DOHH2 (cell line): ENCODE measurements around the gene ZNF273.

Source experiments
- H3F3A ChIP-seq: fragments of 200-600 bp; sonication (generic), shearing (Covaris generic); 2 replicates; pipeline ENCODE4 v1.6.0; 2016; ENCODE audit warnings: antibody characterized with exemption, mild to moderate bottlenecking; ENCODE audit not compliant: control insufficient read depth, insufficient read depth
- H3K27ac ChIP-seq: fragments of 200-600 bp; sonication (generic); 2 replicates; pipeline ENCODE4 v1.5.1; 2014; ENCODE audit warnings: low read depth, mild to moderate bottlenecking, low read length, moderate library complexity
- H3K27me3 ChIP-seq: fragments of 200-600 bp; sonication (generic); 2 replicates; pipeline ENCODE4 v1.6.1; 2014; ENCODE audit warnings: mild to moderate bottlenecking, low read length, mixed read lengths; ENCODE audit not compliant: control insufficient read depth
- H3K36me3 ChIP-seq: fragments of 200-600 bp; sonication (generic); 2 replicates; pipeline ENCODE4 v1.6.1; 2014; ENCODE audit warnings: mild to moderate bottlenecking, low read length, moderate library complexity, mixed read lengths; ENCODE audit not compliant: control insufficient read depth
- H3K4me1 ChIP-seq: fragments of 200-600 bp; sonication (generic); 2 replicates; pipeline ENCODE4 v1.6.1; 2014; ENCODE audit warnings: mild to moderate bottlenecking, low read length, mixed read lengths; ENCODE audit not compliant: control insufficient read depth
- H3K4me2 ChIP-seq: fragments of 200-600 bp; sonication (generic); 2 replicates; pipeline ENCODE4 v1.6.0; 2014; ENCODE audit warnings: mild to moderate bottlenecking, low read length, moderate library complexity
- H3K4me3 ChIP-seq: fragments of 200-600 bp; sonication (generic); 2 replicates; pipeline ENCODE4 v1.5.1; 2014; ENCODE audit warnings: mild to moderate bottlenecking, low read length, mixed read lengths
- H3K79me2 ChIP-seq: fragments of 200-600 bp; sonication (generic); 2 replicates; pipeline ENCODE4 v1.6.1; 2014; ENCODE audit warnings: mild to moderate bottlenecking, low read length, mixed read lengths; ENCODE audit not compliant: control insufficient read depth
- H3K9me2 ChIP-seq: fragments of 200-600 bp; sonication (generic); replicated peaks from 2 replicates; pipeline ENCODE4 v1.6.1; 2014; ENCODE audit warnings: mild to moderate bottlenecking, low read length, mixed read lengths; ENCODE audit not compliant: control insufficient read depth
- H3K9me3 ChIP-seq: fragments of 200-600 bp; sonication (generic); 2 replicates; pipeline ENCODE4 v1.6.1; 2014; ENCODE audit warnings: antibody characterized with exemption, low read length, mixed read lengths; ENCODE audit not compliant: control insufficient read depth, insufficient read depth
- H4K20me1 ChIP-seq: fragments of 200-600 bp; sonication (generic); 2 replicates; pipeline ENCODE4 v1.6.0; 2014; ENCODE audit warnings: low read depth, mild to moderate bottlenecking, antibody characterized with exemption, low read length, moderate library complexity; ENCODE audit not compliant: control insufficient read depth, insufficient read depth
- CTCF ChIP-seq: fragments of 200-600 bp; sonication (generic); IDR thresholded peaks from one replicate; pipeline ENCODE4 v1.5.1; 2014; ENCODE audit warnings: antibody characterized with exemption, mild to moderate bottlenecking, low read depth, low read length; ENCODE audit not compliant: poor library complexity, severe bottlenecking
- EZH2phosphoT487 ChIP-seq: fragments of 200-600 bp; sonication (generic); IDR thresholded peaks from 2 replicates; pipeline ENCODE4 v1.6.1; 2017; ENCODE audit warnings: borderline replicate concordance, mild to moderate bottlenecking, antibody characterized with exemption, low read length, moderate library complexity, mixed read lengths

ZNF273 gene

GRCh38 chr7:64874562-64875250, 28.4 kb upstream of the ZNF273 start:
- no peak overlapping the region for H3K27ac ChIP-seq
- no peaks in the 10 kb centered on the region for H3K9me2 ChIP-seq
- TF ChIP-seq CTCF (no peak), EZH2phosphoT487 (no peak)
- H3F3A ChIP-seq: no peaks in the 10 kb centered on the region
- H3K4me2 ChIP-seq: no peak overlapping the region
- H3K79me2 ChIP-seq: no peaks in the 10 kb centered on the region
- no peaks in the 10 kb centered on the region for H4K20me1 ChIP-seq
- no peak overlapping the region for H3K4me3 ChIP-seq
- no peaks in the 10 kb centered on the region for H3K36me3 ChIP-seq
- H3K9me3 ChIP-seq: peaks cover 33% of the 10 kb centered on the region; the same call in 1 of the 2 replicates
- no peaks in the 10 kb centered on the region for H3K4me1 ChIP-seq
- H3K27me3 ChIP-seq: no peaks in the 10 kb centered on the region

- no peak overlapping the region for H3K4me2 ChIP-seq
- TF ChIP-seq EZH2phosphoT487 (no peak), CTCF (no peak)
- H3F3A ChIP-seq: no peaks in the 10 kb centered on the region
- no peak overlapping the region for H3K27ac ChIP-seq
- no peaks in the 10 kb centered on the region for H3K9me2 ChIP-seq
- H3K9me3 ChIP-seq: peaks cover 33% of the 10 kb centered on the region; the same call in 1 of the 2 replicates
- no peak overlapping the region for H3K4me3 ChIP-seq
- H3K79me2 ChIP-seq: no peaks in the 10 kb centered on the region
- no peaks in the 10 kb centered on the region for H3K27me3 ChIP-seq
- H3K36me3 ChIP-seq: no peaks in the 10 kb centered on the region
- no peaks in the 10 kb centered on the region for H4K20me1 ChIP-seq
- H3K4me1 ChIP-seq: no peaks in the 10 kb centered on the region
Observed at GRCh38 chr7:64875258-64875657, 27.8 kb upstream of the ZNF273 start.

- no peak overlapping the region for H3K4me3 ChIP-seq
- H3F3A ChIP-seq: no peaks in the 10 kb centered on the region
- peaks cover 30% of the 10 kb centered on the region; the same call in 1 of the 2 replicates for H3K9me3 ChIP-seq
- no peaks in the 10 kb centered on the region for H3K79me2 ChIP-seq
- no peaks in the 10 kb centered on the region for H3K27me3 ChIP-seq
- TF ChIP-seq CTCF (no peak), EZH2phosphoT487 (no peak)
- no peaks in the 10 kb centered on the region for H3K9me2 ChIP-seq
- H3K36me3 ChIP-seq: no peaks in the 10 kb centered on the region
- H3K4me1 ChIP-seq: no peaks in the 10 kb centered on the region
- H3K27ac ChIP-seq: no peak overlapping the region
- H4K20me1 ChIP-seq: no peaks in the 10 kb centered on the region
- H3K4me2 ChIP-seq: no peak overlapping the region
Observed at GRCh38 chr7:64875658-64876406, 27.2 kb upstream of the ZNF273 start.
